ENCODE results near the gene PRM3.

PRM3 gene, protein sequence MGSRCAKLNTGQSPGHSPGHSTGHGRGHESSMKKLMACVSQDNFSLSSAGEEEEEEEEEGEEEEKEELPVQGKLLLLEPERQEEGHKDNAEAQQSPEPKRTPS

DNA sequence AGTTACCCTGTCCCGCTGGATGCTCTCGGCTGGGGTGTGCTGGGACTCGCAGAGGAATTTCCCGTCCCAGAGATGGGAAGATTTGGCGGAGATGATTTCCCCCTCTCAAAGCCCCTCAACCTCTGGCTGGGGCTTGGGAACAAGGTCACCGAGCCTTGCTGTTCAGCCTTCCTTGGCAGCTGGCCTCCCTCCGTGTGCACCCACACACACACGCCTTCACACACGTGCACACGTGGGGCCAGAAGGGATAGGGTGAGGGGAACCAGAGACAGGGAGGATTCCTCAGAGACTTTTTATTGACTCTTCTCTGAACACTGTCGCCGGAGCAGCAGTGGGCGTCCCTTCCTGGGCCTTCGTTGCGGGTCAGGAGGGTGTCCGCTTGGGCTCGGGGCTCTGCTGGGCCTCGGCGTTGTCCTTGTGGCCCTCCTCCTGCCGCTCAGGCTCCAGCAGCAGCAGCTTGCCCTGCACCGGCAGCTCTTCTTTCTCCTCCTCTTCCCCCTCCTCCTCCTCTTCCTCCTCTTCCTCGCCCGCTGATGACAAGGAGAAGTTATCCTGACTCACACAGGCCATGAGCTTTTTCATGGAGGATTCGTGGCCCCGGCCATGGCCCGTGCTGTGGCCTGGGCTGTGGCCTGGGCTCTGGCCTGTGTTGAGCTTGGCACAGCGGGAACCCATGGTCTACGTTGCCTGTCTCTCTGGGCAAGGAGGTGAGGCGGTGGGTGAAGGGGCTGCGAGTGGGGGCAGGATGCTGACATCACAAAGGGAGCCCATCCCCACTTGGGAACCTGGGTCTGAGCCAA, at the start of gene PRM3:
Gene PRM3 (minus strand): TSS at position 709 of the 800 bp plus-strand sequence. CDS start 34 bp downstream, at position 675.
- DNase-seq = no peak

DNA sequence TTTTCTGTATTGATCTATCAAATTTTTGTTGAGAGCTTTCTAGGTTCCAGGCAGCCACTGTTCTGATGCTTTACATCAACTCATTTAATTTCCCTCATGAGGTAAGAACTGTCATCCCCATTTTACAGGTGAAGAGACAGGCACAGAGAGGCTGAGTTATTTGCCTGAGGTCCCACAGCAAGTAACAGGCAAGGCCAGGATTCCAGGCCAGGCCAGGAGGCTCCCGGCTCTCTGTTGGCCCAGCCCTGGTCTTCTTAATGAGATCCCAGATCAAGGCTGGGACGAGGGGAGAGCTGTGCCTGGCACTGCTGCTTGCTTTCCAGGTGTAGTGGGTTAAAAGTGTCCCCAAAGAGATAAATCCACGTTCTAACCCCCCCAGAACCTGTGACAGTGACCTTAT, 49.4 kb upstream of the PRM3 start:
- DNase-seq = no peak

DNA sequence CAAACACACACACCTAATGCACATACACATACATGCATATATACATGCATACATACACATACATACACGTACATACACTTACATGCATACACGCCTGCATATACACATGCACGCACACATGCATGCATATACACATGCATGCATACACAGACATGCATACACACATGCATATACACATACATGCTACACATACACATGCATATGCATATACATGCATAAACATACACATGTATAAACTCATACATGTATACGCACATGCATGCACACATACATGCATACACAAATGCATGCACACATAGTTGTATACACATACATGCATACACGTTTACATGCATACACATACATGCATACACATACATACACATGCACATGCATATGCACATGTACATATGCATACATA, 48.2 kb upstream of the PRM3 start:
- no peak for DNase-seq

DNA sequence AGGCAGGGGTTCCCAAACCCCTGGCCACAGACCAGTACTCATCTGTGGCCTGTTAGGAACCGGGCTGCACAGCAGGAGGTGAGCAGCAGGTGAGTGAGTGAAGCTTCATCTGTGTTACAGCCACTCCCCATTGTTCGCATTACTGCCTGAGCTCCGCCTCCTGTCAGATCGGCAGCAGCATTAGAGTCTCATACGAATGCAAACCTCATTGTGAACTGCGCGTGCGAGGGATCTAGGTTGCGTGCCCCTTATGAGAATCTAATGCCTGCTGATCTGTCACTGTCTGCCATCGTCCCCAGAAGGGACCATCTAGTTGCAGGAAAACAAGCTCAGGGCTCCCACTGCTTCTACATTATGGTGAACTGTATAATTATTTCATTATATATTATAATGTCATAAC, 46.7 kb upstream of the PRM3 start:
- DNase-seq = no peak

DNA sequence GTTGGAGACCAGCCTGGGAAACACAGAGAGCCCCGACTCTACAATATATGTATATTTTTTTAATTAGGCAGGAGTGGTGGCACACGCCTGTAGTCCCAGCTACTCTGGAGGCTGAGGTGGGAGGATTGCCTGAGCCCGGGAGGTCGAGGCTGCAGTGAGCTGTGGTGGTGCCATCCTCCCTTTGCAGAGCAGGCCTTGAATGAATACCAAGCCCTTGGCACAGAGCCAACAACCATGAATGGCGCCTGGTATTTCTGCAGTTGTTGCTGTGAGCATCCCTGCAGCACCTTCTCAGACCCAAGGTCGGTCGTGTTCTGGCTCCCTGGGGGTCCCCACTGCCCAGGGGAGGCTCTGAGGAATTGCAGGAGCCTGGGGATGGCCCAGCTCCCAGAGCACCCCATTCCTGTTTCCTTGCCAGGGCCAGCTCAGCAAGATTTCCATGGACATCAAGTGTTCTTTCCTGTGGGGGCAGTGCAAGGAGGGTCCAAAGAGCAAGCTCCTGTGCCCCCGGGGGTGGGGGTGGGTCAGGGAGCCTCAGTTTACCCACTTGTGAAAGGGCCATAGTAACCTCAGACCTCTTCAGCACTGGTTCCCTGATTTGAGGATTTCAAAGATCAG, 46.2 kb upstream of the PRM3 start:
- no peak for DNase-seq

DNA sequence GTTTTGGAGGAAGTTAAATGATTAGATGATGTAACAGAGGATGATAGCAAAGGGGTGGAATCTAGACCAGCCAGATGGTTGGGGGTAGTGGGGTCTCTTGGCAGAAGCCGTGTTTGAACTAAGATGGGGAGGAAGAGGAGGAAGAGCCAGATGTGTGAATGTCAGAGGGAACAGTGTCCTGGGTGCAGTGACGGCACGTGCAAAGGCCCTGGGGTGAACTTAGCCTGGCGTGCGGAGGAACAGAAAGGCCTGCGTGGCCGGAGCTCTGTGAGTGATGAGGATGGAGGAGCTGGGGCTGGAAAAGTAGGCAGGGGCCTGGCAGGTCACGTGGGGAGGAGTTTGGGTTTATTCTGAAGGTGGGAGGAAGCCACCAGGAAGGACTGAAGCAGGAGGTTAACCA, 45.4 kb upstream of the PRM3 start:
- no peak for DNase-seq

DNA sequence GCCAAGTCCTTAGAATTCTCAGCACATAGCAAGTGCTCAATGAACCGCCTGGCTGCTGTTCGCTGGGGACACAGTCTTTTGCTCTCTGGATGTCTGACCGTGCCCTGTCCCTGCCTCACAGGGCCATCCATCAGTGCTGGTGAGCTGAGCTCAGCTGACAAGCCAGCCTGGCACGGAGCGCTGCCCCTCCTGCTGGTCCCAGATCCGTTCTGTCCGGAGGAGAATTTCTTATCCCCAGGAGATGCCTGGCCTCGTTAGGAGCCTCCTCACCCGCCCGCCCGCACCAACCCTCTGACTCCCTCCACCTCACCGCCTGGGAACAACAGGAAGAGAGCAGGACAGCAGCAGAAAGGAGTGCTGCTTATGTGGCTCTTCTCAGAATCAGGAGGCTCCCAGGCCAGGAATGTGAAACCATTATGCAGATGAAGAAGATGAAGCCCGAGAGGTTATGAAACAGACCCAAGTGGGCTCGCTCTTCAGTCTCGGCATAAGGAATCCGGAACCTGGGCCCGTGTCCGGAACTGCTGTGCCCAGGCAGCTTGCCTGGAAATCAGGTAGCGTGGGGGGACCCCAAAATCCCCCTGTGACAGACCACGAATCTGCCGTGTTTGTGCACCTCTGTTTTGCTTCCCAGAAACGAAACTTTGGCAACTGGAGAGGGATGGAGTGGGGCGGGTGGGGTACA, 43.0 kb upstream of the PRM3 start:
- no peak for DNase-seq

DNA sequence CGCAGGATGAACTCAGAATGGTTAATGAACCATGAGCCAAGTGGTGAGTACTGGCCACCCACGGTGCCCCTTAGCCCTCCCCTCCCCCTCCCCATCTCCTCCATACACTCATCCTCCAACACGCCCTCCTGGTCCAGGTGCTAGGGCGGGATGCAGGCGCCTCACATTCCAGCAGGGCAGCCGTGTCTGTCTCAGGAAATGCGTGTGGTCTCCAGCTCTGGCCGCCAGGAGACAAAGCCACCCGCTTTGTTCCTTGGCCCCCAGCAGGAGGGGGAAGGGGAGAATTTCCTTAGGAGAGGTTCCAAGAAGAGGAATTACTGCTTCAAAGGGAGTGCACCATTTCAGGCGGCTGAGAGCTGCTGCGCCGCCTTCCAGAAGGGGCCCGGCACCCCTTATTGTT, 42.1 kb upstream of the PRM3 start:
- DNase-seq = no peak

DNA sequence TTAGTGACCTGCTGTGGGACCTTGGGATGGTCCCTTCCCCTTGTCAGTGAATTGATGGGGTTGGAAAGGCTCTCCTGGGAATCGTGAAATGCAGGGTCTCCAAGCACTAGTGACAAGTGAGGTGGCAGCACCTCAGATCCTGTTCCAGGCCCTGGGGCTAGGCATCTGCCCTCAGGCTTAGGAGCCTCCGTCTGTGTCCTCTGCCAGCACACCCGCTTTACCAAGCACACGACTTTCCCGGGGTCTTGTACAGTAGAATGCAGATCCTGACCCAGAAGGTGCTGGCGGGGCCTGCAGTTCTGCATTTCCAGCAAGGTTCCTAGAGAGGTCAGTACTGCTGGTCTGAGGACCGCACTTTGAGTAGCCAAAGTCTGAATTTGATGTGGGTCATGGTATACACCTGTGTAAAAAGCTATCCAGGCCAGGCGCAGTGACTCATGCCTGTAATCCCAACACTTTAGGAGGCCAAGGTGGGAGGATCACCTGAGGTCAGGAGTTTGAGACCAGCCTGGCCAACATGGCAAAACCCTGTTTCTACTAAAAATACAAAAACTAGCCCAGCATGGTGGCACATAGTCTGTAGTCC, 41.0 kb upstream of the PRM3 start:
- DNase-seq = no peak

DNA sequence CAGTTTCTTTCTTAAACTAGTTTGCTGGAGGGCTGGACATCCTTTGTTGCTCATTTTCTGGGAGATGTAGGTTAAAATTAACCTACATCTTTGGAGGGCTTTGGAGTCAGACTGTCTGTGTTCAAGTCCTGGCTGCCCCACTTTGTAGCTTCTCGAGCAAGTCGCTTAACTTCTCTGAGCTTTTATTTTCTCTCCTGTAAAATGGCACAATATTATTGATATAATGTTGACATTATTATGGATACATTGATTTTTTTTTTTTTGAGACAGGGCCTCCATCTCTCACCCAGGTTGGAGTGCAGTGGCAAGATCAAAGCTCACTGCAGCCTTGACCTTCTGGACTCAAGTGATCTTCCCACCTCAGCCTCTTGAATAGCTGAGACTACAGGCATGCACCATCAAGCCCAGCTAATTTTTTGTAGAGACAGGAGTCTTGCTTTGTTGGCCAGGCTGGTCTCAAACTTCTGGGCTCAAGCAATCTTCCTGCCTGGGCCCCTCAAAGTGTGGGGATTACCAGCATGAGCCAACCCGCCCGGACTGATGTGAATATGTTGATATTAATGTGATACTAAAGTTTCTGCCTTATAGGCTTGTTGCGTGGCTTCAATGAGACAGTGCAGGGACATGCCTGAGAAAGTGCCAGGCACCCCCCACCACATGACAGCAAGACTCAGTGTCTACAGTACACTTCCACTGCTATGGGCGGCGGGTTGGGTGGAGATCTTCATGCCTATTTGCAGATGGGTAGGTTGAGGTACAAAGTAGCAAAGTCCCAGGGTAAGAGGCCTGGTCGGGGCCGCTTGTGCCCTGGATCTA, 40.3 kb upstream of the PRM3 start:
- DNase-seq = no peak

DNA sequence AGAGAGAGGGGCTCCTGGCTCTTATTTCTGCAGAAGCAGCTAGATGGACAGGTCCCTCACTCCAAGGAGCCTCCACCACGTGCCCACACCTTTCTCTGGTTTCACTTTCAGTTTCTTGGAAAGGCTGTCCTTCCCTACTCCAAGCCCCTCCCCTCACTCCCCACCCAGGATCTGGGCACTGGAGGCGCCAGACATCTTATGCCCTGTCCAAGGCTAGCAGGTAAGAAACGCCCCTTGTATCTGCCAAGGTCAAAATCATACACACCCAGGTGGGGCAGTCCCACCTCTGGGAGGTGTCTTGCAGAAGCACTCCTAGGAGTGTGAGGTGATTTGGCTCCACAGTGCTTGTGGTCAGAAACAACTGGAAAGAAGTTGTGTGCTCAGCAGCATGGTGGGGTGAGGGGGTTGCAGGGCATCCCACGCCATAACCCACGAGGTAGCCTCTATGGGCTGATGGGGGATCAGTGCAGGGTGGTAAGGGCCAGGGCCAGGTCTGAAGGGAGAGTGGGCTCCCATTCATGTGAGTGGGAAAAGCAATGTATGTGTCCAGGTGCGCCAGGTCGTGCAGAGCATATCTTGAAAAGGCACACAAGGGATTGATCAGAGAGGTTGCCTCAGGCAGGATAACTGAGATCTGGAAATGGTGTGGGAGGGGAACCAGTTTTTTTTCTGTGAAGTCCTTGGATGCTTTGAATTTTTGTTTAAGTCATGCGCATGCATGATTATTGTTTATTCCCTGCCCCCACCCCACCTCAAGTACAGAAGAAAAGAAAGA, 39.5 kb upstream of the PRM3 start:
- no peak for DNase-seq

DNA sequence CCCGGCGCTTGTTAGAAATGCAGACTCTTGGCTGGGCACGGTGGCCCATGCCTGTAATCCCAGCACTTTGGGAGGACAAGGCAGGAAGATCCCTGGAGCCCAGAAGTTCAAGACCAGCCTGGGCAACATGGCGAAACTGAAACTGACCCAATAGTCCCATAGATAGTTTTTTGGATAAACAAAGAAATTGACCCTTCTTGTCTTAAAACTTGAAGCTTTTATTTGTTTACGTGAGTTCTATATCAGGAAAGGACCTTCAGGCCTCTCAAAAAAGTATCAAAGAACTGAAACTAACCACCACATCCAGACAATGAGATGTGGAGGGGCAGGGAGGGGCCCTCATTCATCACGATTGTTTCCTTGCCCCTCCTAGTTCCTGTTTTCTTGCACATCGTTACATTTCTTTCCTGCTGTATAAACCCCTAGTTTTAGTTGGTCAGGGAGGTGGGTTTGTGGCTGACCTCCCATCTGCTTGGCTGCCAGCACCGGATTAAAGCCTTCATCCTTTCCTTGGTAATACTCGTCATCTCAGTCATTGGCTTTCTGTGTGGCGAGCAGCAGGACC, 37.6 kb upstream of the PRM3 start:
- DNase-seq = no peak

DNA sequence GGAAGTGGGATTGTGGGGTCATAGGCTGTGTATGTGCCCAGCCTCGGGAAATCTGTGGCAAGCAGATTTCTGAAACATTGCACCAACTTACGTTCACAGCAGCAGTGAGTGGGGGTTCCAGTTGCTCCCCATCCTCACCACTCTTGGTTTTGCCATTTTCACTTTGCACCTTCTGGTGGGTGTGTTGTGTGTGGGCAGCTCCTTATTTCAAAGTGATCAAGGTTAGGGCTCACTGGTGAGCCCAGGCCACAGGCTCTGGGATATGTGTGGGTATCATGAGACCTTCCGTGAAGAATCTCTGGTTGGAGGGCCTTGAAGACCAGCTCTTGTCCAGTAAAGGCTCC, 37.2 kb upstream of the PRM3 start:
- no peak for DNase-seq

DNA sequence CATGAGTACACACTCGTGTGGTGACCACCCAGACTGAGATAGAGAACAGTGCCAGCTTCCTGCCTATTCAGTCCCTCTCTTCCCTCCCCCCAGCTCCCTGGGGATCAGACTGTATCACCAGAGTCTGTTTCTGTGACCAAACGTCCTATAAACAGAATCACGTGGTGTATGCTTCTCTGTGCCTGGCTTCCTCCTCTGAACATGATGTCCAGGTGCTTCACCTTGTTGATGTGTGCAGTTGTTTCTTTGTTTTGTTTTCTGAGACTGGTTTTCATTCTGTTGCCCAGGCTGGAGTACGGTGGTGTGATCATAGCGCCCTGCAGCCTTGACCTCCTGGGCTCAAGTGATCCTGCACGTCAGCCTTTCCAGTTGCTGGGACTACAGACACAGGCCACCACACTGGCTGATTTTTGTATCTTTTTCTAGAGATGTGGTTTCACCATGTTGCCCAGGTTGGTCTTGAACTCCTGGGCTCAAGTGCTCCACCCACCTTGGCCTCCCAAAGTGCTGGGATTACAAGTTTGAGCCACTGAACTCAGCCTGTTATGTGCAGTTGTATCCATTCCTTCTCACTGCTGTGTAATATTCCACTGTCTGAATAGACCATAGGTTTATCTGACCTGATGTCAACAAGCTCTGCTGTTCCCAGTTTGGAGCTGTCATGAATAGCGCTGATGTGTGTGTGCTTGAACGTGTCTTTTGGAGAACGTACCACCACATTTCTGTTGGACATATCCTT, 36.6 kb upstream of the PRM3 start:
- DNase-seq = no peak

DNA sequence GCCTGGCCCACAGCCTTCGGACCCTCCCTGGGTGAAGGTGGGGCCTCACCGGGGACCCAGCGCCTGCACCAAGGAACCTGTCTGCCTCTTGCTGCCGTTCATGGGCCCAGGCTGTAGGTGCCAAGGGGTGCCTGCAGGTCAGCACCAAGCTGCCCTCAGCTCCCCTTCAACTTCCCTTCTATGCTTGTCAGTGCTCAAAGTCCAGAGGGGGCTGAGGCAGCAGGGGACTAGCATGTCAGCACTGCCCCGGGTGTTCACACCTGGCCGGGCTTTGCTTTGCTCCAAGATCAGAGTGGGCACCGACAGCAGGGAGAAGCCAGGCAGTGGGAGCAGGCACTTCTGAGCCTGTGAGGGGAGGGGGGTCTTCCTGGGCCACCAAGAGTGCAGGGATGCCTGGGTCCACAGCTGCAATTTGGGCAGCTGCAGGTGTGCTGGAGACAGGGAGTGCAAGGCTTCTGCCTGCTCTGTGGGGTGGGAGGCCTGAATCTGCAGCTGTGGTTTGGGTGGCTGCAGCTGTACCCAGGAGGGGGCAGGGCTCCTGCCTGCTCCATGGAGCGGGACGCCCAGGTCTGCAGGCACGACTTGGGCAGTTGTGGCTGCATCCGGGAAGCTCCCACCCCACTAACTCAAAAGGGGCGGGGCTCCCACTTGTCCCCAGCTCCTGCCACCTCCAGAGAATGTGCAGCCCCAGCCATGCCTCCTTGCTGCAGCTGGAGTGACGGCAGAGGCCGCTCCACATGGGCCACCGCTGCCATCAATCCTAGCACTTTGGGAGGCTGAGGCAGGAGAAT, 35.3 kb upstream of the PRM3 start:
- no peak for DNase-seq

DNA sequence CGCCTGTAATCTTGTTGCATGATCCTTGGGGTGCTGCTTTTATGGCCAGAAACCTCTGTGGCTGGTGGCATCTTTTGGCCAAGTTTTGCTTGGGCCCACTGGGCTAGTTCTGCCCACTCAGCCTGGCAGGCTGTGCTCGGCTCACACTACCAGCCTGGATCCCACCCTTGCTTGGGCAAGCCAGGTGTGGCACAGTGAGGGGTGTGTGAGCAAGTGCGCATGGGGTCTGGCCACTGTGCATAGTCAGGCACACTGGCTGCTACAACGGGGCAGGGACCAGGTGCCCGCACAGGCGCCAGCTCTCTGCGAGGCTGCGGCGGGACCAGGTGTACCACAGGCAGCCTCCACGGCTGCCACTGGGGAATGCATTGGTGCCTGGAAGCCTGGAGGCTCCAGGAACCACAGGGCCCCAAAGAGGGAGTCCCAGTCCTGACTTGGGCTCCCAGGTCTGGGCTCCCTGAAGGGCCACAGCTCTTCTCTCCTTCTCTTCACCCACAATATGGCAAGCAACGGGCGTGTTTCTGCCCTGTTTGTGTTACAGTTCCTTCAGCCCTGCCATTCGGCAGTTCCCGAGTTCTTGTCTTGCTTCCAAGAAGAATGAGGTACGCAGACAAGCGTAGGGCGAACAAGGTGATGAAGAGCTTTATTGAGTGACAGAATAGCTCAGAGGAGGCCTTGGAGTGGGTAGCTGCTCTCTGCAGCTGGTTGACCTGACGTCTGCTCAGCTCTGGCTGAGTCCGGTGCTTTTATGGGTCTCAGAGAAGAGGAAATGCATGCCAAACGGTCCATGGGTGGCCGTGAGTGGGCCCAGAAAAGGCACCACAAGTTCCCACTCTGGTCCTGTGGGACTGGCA, 34.4 kb upstream of the PRM3 start:
- no peak for DNase-seq

DNA sequence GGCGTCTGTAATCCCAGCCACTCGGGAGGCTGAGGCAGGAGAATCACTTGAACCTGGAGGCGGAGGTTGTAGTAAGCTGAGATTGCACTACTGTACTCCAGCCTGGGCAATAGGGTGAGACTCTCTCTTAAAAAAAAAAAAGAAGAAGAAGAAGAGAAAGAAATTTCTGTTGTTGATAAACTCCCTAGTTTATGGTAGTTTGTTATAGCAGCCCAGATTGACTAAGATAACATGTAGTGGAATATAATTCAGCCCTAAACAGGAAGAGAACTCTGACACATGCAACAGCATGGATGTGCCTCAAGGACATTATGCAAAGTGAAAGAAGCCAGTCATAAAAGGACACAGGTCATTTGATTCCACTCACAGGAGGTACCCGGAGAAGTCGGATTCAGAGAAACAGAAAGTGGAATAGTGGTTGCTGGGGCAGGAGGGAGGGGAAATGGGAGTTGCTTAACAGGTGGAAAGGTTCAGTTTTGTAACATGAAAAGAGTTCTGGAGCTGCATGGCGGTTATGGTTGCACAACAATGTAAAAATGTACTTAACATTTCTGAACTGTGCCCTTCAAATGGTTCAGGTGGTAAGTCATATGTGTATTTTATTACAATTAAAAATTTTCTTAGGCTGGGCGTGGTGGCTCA, 33.7 kb upstream of the PRM3 start:
- no peak for DNase-seq

DNA sequence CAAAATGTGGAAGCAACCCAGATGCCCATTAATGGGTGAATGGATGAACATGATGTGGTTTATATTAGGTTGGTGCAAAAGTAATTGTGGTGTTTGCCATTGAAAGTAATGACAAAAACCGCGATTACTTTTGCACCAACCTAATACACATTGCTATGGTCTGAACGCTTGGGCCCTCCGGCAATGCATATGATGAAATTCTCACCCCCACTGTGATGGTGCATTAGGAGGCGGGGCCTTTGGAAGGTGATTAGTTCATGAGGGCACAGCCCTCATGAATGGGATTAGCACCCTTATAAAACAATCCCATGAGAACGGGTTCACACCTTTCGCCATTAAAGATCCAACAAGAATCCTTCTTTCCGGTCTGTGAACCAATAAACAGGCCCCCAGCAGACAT, 33.0 kb upstream of the PRM3 start:
- no peak for DNase-seq
